Measurements from ENCODE around the gene HDAC1. TPM values are rescaled to one million over a fixed set of nuclear protein-coding genes. Genes with fewer than 3 reads are reported as not detected.
"Not testable (repeated sequence)": the region's sequence is repeated elsewhere in the genome, so short reads cannot be mapped to it uniquely, and the experiment has no call there.

HDAC1 gene
- total RNA-seq, 1 donor from 2014 or later, result 52.9 TPM

GRCh38 chr1:32352239-32352745, 60.4 kb downstream of the HDAC1 start:
- Mint-ChIP-seq H3K9me3 (ENCODE audit: low read depth) (no peaks in the 10 kb centered on the region), H3K27ac (ENCODE audit: unreplicated experiment) (peak overlapping the region; percentile 84), H3K4me1 (ENCODE audit: low read depth) (peaks cover 41% of the 10 kb centered on the region), H3K36me3 (ENCODE audit: low read depth) (peaks cover 10% of the 10 kb centered on the region), H3K4me3 (ENCODE audit: unreplicated experiment) (peak overlapping the region; percentile 78), H3K27me3 (ENCODE audit: low read depth) (no peaks in the 10 kb centered on the region)
- TF ChIP-seq CTCF (IDR thresholded peaks at IDR 0.05), result no peak
- DNase-seq (ENCODE audit: low spot score), result no peak

- no peak for DNase-seq (ENCODE audit: low spot score)
- H3K36me3 Mint-ChIP-seq (ENCODE audit: low read depth), result peaks cover 10% of the 10 kb centered on the region
- peak overlapping the region; percentile 78 for H3K4me3 Mint-ChIP-seq (ENCODE audit: unreplicated experiment)
- peak overlapping the region; percentile 8 for H3K27ac Mint-ChIP-seq (ENCODE audit: unreplicated experiment)
- H3K9me3 Mint-ChIP-seq (ENCODE audit: low read depth), result no peaks in the 10 kb centered on the region
- peaks cover 41% of the 10 kb centered on the region for H3K4me1 Mint-ChIP-seq (ENCODE audit: low read depth)
- no peak for TF ChIP-seq CTCF (IDR thresholded peaks at IDR 0.05)
- no peaks in the 10 kb centered on the region for H3K27me3 Mint-ChIP-seq (ENCODE audit: low read depth)
Measured at GRCh38 chr1:32352831-32353383, 61.0 kb downstream of the HDAC1 start.

- H3K9me3 Mint-ChIP-seq (ENCODE audit: low read depth), result no peaks in the 10 kb centered on the region
- no peaks in the 10 kb centered on the region for H3K27me3 Mint-ChIP-seq (ENCODE audit: low read depth)
- peaks cover 10% of the 10 kb centered on the region for H3K36me3 Mint-ChIP-seq (ENCODE audit: low read depth)
- H3K4me1 Mint-ChIP-seq (ENCODE audit: low read depth), result peaks cover 41% of the 10 kb centered on the region
- no peak for DNase-seq (ENCODE audit: low spot score)
- H3K27ac Mint-ChIP-seq (ENCODE audit: unreplicated experiment), result peak overlapping the region; percentile 8
- H3K4me3 Mint-ChIP-seq (ENCODE audit: unreplicated experiment), result peak overlapping the region; percentile 9
- no peak for TF ChIP-seq CTCF (IDR thresholded peaks at IDR 0.05)
Measured at GRCh38 chr1:32353431-32353830, 61.5 kb downstream of the HDAC1 start.

GRCh38 chr1:32353886-32354570, 62.1 kb downstream of the HDAC1 start:
- peaks cover 39% of the 10 kb centered on the region for H3K4me1 Mint-ChIP-seq (ENCODE audit: low read depth)
- no peak for TF ChIP-seq CTCF (IDR thresholded peaks at IDR 0.05)
- H3K4me3 Mint-ChIP-seq (ENCODE audit: unreplicated experiment), result peak overlapping the region; percentile 0
- H3K9me3 Mint-ChIP-seq (ENCODE audit: low read depth), result no peaks in the 10 kb centered on the region
- no peak for DNase-seq (ENCODE audit: low spot score)
- H3K27ac Mint-ChIP-seq (ENCODE audit: unreplicated experiment), result peak overlapping the region; percentile 8
- peaks cover 10% of the 10 kb centered on the region for H3K36me3 Mint-ChIP-seq (ENCODE audit: low read depth)
- H3K27me3 Mint-ChIP-seq (ENCODE audit: low read depth), result no peaks in the 10 kb centered on the region

GRCh38 chr1:32355778-32356177, 63.9 kb downstream of the HDAC1 start:
- not testable (repeated sequence) for H3K4me3 Mint-ChIP-seq (ENCODE audit: unreplicated experiment); DNase-seq (ENCODE audit: low spot score); H3K27ac Mint-ChIP-seq (ENCODE audit: unreplicated experiment); H3K36me3 Mint-ChIP-seq (ENCODE audit: low read depth); H3K27me3 Mint-ChIP-seq (ENCODE audit: low read depth); H3K9me3 Mint-ChIP-seq (ENCODE audit: low read depth)
- H3K4me1 Mint-ChIP-seq (ENCODE audit: low read depth), result peaks cover 28% of the 10 kb centered on the region

All from chondrocyte (in vitro differentiated cells).